NCI-H2107 (cell line): Measurements from ENCODE around the gene METTL25B.

Experiments used
- DNase-seq: peaks from one replicate; lab custom pipeline; 2025; lab: John Stamatoyannopoulos, UW

Gene METTL25B

DNA sequence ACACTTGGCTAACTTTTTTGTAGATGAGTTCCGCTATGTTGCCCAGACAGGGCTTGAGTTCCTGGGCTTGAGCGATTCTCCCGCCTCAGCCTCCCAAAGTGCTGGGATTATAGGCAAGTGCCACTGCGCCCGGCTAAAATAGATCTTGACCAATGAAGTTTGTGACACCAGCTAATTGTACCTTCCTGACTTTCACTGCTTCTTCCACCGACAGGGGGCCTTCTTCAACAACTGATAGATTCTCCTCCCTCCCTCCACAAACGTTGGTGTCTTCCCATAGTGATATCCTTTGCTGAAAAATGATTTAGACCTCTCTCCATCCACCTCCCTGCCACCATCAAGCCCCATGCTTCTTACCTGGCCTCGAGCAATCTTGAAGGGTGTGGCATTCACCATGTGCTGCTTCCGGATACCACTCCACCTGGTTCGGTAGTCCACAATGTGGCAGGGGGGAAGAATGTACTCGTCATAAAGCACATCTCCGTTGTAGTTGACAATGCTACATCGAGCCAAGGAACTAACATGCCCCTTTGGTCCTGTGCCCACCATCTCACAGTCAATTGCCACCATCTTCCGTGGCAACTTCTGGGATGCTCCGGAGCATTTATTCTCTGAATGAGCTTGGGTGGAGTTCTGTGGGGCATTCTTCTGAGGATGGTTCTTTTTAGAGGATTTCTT, 1.6 kb upstream of the METTL25B start:
- peak; percentile 44 for DNase-seq

DNA sequence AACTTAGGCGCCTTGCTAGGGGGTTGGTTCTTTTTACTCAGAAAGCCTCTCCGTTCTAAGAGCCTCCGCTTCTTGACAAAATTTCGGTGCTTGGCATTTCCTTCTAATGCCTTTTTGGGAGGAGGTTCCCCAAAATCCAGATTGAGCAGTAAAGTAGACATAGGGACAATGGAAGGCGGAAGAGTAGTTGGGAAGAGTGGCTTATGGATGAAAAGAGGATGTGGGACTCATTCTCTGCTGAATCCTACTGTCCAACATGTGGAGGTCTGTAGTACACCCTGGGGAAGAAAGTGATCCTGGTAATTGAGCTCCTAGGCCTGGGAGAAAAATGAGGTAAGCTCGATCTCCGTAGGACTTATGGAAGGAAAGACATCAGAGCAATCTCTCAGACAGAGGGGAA, 777 bp upstream of the METTL25B start:
- DNase-seq: no peak

GRCh38 chr1:156728599-156729462, 562 bp downstream of the METTL25B start, which contains the start of gene ISG20L2:
Gene ISG20L2 (minus strand): TSS chr1:156728766. CDS start chr1:156727652, 1,114 bp downstream.
- DNase-seq: peak; percentile 96

- no peak for DNase-seq
These were observed 5.8 kb downstream of the METTL25B start for GRCh38 chr1:156733989-156734584.

DNA sequence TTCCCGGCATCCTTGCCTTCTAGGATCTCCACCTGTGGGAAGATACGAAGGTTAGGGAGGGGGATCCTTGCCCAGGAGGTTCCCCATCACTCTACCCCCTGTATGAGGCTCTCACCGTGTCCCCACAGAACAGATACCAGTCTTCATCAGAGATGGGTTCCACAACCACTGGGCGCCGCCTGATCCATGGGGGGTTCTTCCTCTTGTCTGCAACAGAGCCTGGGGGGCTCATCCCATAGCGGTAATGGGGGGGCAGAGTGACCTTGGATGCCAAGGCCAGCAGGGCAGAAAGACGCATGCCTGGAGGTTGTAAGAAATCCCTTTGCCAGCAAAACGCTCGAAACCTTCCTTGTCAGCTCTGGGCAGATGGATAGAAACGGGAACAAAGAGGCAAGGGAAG, 10.1 kb downstream of the METTL25B start:
- no peak for DNase-seq

- DNase-seq: no peak
These were observed 10.6 kb downstream of the METTL25B start for GRCh38 chr1:156738916-156739315.

DNA sequence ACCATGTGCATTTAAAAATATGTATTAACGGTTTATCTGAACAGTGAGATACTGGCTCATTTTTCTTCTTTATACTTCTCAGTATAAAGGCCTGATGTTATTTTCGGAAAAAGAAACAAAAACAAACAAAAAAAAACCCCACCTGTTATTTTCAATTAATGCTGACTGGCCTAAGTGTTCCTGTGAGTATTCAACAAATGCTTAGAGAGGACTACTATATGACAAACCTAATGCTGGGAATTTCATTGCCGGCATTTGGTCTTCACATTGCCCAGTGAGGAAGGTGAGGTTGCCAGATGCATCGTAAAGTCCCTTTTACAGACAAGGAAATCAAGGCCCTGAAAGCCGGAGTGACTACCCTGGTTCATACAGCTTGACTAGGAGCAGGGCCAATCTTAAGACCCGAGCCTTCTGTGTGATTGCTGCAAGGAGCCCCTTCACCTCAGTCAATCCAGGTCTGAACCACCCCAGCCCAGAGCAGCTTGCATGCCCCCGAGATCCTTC, 12.0 kb downstream of the METTL25B start:
- DNase-seq: no peak

DNA sequence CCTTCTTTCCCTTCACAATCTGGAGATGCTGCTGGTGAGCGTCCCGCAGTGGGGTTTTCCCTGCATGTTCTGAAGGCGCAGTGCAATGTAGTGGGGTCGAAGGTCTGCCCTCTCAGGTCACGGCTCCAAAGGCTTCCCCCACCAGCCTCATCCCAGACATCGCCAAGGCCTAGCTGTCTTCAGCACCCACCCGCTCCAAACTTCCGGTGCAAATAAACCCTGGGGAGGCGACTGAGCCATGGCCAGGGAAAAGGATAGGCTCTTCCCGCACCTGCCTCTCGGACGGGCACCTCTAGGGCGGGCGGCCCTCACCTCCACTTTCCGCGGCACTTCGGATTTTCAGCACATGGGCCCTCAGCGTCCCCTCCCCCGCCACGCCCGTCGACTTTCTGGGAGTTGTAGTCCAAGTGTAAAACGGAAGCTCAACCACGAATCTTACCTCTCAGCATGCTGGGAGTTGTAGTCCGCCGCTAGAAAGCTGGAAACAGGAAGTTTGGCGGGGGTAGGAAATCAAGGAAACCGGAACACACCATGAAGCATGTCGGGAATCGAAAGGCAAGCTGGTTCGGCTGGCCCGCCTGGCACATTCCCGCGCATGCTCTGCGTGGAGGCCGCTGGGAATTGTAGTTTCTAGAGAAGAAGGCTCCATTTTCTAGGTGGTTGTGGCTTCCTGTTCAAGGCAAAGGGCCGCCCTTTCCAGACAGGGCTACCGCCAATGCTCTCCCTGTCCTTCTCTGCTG, 12.6 kb downstream of the METTL25B start, which contains the start of gene MRPL24:
Gene MRPL24 (minus strand): TSS at position 348 of the 740 bp plus-strand sequence. CDS start 2,384 bp downstream, outside the sequence.
- DNase-seq: peak; percentile 98

- no peak for DNase-seq
These were observed 13.3 kb downstream of the METTL25B start for GRCh38 chr1:156741481-156741983.

DNA sequence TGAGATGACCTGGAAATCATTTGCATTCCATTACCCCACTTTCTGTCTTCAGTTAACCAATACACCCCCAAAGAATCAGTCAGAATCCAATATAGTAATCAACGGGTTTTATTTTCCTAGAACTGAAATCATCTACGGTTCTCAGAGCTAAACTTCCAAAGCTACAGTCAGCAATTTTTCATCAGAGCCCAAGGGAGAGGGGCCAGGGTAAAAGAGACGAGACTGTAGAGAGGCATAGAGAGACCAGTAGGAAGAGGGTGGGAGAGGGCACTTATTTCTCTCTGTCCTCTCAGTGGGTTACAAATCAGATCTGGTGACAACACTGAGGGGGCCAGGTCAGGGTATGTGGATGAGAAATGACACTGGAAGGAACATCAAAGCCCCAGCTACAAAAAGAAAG, 13.7 kb downstream of the METTL25B start:
- DNase-seq: no peak

DNA sequence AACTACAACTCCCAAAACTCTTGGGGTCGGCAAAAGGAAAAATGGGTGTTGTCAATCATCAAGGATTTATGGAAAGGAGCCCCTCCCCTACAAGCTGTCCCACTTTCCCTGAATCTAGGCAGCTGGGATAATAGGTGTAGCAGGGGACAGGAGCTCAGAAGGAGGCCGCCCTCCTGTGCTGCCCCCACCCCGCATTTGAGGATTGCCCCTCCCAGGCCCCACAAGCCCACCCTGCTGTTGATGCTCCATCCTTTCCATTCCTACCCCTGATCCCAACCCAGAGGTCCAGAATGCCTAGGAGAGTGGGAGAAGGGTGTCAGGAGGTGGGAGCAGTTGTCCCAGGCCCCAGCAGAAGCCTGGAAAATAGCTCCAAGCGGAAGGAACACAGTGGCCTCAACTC, 14.5 kb downstream of the METTL25B start:
- DNase-seq: no peak

- no peak for DNase-seq
These were observed 15.4 kb downstream of the METTL25B start for GRCh38 chr1:156743367-156744302.

DNA sequence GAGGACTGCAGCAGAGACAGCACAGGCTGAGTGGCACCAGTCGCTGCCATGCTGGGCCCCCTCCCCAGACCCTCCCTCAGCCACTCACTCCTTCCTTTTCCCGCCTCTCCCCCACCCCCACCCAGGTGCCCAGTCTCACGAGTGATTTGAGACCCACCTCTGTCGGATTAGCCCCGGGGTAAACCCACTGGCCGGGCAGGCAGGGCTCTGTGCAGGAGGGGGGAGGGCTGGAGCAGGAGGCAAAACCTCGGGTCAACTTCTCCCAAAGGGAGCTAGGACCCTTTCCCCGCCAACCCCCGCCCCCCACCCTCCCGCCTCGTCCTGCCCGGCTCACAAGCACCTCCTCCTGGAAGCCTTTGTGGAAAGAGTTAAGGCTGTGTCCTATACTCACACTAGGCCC, 16.1 kb downstream of the METTL25B start:
- no peak for DNase-seq

- no peak for DNase-seq
These were observed 16.6 kb downstream of the METTL25B start for GRCh38 chr1:156744786-156745419.

DNA sequence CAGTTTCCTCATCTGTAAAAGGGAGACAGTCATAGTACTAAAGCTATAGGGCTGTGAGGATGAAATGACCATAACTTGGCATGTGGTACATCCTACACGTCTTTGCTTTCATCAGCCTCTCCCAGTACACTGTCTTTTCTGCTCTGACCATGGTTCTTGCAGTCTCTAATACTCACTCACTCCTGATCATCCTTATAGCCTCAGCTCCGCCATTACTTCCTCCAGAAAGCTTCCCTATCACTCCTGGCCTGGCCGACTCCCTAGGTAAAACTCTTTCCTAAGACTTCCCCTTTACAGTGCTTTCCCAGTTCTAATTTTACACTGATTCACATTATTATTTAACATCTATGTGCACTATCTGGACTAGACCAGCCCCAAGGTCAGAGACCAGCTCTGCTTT, 17.6 kb downstream of the METTL25B start:
- DNase-seq: no peak

DNA sequence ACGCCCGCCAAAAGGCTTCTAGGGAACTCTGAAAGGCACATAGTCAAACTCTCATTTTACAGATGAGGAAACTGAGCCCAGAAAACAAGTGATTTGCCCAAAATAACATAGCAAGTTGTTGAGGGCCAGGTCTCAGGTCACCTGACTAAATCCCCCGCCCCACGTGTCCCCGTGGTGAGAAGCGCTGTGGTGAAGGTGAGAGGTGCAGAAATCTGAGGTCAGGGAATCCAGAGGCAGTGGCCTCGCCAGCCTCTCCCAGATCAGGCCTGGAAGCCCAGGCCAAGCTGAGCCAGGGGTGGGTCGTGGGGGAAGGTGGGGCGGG, 18.1 kb downstream of the METTL25B start:
- DNase-seq: no peak

GRCh38 chr1:156746728-156747631, 18.7 kb downstream of the METTL25B start:
- DNase-seq: peak; percentile 82

GRCh38 chr1:156747742-156748669, 19.7 kb downstream of the METTL25B start:
- DNase-seq: no peak
